ENCODE measurements around the gene GSTO2.

Gene GSTO2

DNA sequence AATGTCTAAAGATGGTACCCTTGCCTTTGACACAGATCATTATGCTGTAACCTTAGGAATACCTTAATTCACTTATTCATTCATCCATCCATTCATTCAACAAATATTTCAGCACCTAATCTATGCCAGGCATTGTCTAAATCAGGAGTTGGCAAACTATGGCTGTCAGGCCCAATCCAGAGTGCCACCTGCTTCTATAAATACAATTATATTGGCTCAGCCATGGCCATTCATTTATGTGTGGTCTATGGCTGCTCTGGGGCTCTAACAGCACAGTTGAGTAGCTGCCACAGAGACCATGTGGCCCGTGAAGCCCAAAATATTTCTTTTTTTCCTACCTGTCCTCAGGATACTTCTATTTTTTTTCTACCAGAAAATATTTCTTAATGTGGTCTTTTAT lies 75.2 kb downstream of the GSTO2 start:
- no peak for DNase-seq

DNA sequence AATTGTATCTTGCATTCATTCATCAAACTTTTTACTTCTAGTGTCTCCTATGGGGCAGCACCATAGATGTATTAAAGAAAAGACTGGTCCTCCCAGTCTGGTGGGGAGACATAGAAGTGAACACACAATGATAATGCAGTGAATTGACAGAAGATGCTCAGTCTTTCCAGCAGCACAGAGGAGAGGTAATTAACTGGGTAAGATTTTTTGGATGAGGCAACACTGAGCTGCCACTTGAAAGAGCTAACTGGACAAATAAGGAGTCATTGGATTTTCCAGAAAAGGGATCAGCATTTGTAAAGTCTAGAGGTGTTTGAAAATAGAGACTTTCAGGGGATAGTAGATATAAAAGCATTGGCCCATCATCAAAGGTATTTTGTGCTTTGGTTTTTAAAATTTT lies 76.5 kb downstream of the GSTO2 start:
- DNase-seq, result no peak

DNA sequence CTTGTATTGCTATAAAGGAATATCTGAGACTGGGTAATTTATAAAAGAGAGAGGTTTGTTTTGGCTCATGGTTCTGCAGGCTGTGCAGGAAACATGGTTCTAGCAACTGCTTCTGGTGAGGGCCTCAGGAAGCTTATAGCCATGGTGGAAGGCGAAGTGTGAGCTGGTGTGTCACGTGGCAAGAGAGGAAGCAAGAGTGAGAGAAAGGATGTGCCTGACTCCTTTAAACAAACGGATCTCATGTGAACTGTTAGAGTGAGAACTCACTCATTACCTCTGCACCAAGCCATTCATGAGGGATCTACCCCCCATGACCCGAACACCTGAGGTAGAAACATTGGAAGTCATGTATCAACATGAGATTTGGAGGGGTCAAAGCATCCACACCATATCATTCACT lies 77.0 kb downstream of the GSTO2 start:
- DNase-seq, result no peak

DNA sequence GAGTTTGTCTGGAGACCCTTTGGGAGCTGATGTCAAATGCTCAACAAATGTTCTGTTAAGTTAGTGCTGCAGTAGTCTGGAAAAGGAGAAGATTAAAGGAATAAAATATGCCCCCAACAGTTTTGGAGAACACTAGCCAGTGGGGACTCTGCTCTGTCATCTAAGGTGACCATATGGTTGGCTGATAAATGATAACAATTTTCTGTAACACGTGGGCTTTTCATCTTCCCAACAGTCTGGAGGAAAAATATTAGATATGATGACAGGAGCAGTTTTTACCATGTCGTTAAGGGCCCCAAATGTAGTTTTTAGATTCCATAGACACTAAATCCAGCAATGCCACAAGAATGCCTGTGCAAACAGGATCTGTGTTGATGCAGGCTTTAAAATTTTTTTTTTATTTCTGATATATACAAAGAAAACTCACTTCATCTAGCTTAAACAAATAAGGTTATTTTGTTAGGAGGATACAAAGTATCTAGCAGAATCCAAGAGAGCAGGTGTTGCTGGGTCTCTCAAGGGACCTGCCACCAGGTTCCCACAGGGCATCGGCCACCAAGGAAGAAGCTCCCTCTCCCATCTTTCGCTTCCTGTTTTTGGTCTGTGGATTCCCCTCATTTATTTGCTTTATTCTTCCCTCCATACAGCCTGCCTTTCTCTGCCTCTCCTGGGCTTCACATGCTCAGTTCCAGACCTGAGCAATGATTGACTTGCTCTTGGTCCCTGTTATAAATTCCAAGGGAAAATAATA lies 78.5 kb downstream of the GSTO2 start:
- no peak for DNase-seq

DNA sequence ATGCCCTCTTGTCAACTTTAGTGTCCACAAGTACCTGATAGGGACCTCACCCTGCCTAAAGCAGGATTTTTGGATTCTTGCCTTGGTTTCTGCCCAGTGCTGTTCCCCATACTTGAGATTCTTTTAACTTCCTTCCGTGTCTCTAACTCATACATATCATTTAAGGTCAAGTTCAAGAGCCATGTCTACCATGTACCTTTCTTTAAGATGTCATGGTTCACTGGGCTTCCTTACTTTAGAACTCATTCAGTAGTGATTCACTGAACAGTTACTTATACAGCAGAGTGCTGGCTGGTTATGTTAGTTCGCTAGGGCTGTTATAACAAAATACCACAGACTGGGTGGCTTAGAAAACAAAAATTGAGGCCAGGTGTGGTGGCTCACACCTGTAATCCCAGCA lies 79.6 kb downstream of the GSTO2 start:
- DNase-seq, result no peak

DNA sequence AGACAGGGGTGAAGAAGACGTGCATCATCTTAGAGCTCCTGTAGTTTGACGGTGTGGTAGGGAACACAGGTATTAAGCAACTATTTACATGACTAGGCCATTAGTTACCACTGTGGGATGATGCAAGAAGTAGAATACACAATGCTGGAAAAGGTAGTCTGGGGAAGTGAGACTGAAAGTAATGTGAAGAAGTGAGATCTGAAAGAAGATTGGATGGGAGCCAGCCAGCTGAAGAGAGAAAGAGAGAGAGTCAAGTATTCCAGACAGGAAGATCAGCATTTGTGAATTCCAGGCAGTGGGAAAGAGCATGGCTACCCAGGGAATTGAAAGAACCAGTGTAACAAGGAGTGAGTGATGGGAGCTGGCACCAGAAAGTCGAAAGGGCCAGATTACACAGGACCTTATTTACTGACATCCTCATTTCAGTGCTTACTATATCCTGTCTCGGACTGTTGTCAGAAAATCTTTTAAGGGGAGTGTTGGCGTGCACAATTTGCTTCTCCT lies 80.7 kb downstream of the GSTO2 start:
- DNase-seq, result no peak

DNA sequence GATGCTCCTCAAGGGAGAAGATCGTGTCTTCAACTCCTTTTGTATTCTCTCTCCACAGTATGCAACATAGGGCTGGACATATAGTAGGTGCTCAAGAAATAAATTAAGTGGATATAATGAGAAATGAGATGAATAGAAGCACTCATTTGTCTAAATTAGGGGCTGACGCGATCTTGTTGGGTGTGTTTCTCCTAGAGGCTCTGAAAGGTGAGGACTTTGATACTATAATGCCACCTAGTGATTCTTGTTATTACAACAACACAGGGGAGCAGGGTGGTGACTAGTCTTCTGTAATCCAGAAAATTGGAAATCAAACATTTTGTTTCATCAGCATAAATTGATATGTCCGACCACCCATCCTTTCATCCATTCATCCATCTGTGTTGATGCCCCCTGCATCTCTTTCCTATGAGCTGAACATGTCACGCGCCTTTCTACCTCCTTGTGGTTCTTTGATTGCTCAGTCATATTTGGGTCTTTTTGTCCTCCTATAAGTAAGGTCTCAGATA lies 81.2 kb downstream of the GSTO2 start:
- DNase-seq, result no peak

DNA sequence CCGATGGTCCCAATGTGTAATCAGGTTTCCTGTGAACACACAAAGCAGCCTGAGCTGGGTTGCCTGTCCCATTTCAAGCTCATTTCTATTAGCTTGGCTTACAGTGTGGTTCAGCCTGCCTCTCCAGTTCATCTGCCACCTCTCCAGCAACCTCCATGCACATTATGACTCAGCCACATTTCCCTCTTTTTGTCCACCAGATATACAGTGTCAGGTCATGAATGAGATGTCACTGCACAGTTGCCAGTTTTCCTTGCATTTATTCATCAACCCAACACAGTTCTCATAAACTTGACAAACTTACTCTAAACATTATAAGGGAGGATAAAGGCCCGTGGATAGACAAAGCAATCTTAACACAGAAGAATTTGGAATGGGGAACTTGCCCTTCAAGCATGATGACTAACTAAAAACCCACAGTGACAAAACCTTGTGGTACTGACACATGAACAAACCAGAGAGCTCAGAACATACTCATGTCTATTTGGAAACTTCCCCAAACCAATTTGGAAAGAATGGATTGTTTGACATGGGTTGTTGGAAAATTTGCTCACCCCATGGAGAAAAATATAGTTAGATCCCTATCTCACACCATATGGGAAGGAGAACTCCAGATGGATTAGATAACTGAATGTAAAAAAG lies 82.2 kb downstream of the GSTO2 start:
- no peak for DNase-seq

DNA sequence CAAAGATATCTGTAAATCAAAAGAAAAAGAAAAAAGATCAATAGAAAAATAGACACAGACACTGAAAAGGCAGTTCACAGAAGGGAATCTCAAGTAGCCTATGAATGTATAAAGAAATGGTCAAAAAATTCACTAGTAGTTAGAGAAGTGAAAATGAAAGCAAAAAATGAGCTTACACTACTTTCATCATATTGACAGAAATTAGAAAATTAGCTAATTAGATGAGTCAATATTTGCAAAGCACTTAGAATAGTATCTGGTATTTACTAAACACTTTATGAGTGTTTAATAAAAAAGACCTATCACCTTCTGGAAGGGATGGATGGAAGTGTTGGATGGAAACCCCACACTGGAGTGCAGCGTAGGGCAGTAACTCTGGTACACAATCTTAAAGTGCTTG lies 82.9 kb downstream of the GSTO2 start:
- DNase-seq, result no peak

DNA sequence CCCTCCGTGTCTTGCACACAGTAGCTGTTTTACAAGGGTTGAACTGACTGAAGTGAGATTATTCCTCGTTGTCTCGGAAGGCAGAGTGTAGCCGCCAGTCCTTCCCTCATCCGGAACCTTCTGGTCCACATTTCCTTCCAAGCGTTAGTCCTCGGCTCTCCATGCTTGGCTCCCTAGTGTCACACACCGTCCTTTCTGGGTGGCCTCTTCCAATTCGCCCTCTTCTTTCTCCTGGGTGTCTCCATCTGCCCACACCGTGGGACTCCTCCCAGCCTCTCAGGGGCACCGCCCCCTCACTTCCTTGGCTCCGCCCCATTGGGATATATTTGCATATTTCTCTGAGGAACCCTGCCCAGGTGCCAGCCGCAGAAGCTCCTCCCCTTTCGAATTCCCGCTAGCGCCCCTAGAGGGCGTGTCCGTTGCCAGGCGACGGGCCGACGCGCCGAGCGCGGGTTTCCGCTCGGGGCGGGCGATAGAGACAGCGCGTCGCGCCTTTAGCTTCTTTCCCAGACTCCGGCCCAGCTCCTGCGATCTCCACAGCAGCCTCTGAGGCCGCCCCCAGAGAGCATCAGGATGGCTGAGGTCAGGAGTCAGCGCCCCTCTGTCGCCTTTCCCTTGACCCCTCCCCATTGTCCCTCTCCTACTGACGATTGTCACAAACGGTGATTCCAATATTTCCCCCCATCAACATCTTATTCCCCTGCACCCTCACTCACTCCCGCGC lies 84.5 kb downstream of the GSTO2 start, which contains the start of gene CFAP58:
TSS of gene CFAP58 (plus strand) at position 509 of the 724 bp plus-strand sequence. CDS start at position 574, 65 bp downstream.
- peak; percentile 86 for DNase-seq

All from stimulated activated CD4-positive, alpha-beta T cell treated with anti-CD3 and anti-CD28 coated beads, Interleukin-4, amount 100 ng/mL, for 1 hour (primary cell).